ENCODE measurements around the gene C1orf232. TPM values are rescaled to one million over a fixed set of nuclear protein-coding genes. Genes with fewer than 3 reads are reported as not detected.

C1orf232 gene
- polyA plus RNA-seq, 3 donors = not detected

- Histone ChIP-seq H2AFZ (ENCODE audit: insufficient read depth, low read depth, low read length, poor library complexity, severe bottlenecking) (no peak overlapping the region), H3K4me2 (replicated peaks; ENCODE audit: extremely low read depth, low read length, poor library complexity, severe bottlenecking) (no peak overlapping the region), H3K27ac (ENCODE audit: low read depth in 1 of 2, low read length in 2 of 2) (no peak overlapping the region), H4K20me1 (ENCODE audit: insufficient read depth, low read length) (no peaks in the 10 kb centered on the region), H3K79me2 (ENCODE audit: insufficient read depth, low read length) (peaks cover 9% of the 10 kb centered on the region), H3K4me3 (replicated peaks in 1 of 3; ENCODE audit: low read depth in 2 of 3, low read length in 3 of 3) (no peak overlapping the region), H3K4me1 (ENCODE audit: control insufficient read depth in 1 of 2, insufficient read depth in 2 of 2, low read length in 2 of 2) (peaks cover 35 to 41% of the 10 kb centered on the region in 2 donors), H3K36me3 (replicated peaks in 1 of 2; ENCODE audit: control insufficient read depth in 1 of 2, insufficient read depth in 2 of 2, low read length in 2 of 2) (no peaks in the 10 kb centered on the region), H3K27me3 (ENCODE audit: control insufficient read depth in 2 of 2, insufficient read depth in 2 of 2, low read length in 2 of 2) (no peaks in the 10 kb centered on the region), H3K9me3 (replicated peaks in 1 of 2; ENCODE audit: control insufficient read depth in 1 of 2, insufficient read depth in 1 of 2, low read length in 2 of 2) (no peaks in the 10 kb centered on the region), H3K9ac (ENCODE audit: insufficient read depth, low read length, poor library complexity, severe bottlenecking) (no peak overlapping the region)
- Mint-ChIP-seq H3K4me1 (peaks cover 38% of the 10 kb centered on the region), H3K27me3 (ENCODE audit: low read depth in 3 of 3) (peaks cover 0 to 2% (median 1%) of the 10 kb centered on the region in 3 donors), H3K27ac (no peak overlapping the region), H3K4me3 (no peak overlapping the region), H3K9me3 (peaks cover 0 to 1% (median 0%) of the 10 kb centered on the region in 7 donors), H3K36me3 (no peaks in the 10 kb centered on the region)
- DNase-seq = no peak
- no peak for TF ChIP-seq CTCF (IDR thresholded peaks at IDR 0.05)
- intact Hi-C loops (cut with micrococcal nuclease) = no loop called here
- 100% methylated on average over 1 of the region's 4 CpGs for WGBS (ENCODE audit: insufficient coverage)
These were observed 39.0 kb downstream of the C1orf232 start for GRCh38 chr1:26129778-26130177.

GRCh38 chr1:26127235-26128163 lies 41.3 kb downstream of the C1orf232 start:
- H3K4me1 Mint-ChIP-seq = peaks cover 58% of the 10 kb centered on the region
- H4K20me1 ChIP-seq (ENCODE audit: insufficient read depth, low read length) = no peaks in the 10 kb centered on the region
- H3K27me3 Mint-ChIP-seq (ENCODE audit: low read depth in 3 of 3) = peaks cover 0 to 1% (median 0%) of the 10 kb centered on the region in 3 donors
- H3K27ac ChIP-seq (ENCODE audit: low read depth in 1 of 2, low read length in 2 of 2) = peak overlapping the region; percentile 69 to 77
- peaks cover 3 to 5% of the 10 kb centered on the region in 2 donors for H3K36me3 Mint-ChIP-seq
- H3K9me3 ChIP-seq (replicated peaks in 1 of 2; ENCODE audit: control insufficient read depth in 1 of 2, insufficient read depth in 1 of 2, low read length in 2 of 2) = no peaks in the 10 kb centered on the region
- no peak for TF ChIP-seq CTCF (IDR thresholded peaks at IDR 0.05)
- no peaks in the 10 kb centered on the region for H3K36me3 ChIP-seq (replicated peaks in 1 of 2; ENCODE audit: control insufficient read depth in 1 of 2, insufficient read depth in 2 of 2, low read length in 2 of 2)
- 11% methylated on average over 3 of the region's 13 CpGs for WGBS (ENCODE audit: insufficient coverage)
- DNase-seq = peak in 2 of 3 donors; percentile 53 to 59
- H3K9ac ChIP-seq (ENCODE audit: insufficient read depth, low read length, poor library complexity, severe bottlenecking) = peak overlapping the region; percentile 11
- H3K4me3 Mint-ChIP-seq = peak overlapping the region; percentile 62 to 82
- peak overlapping the region; percentile 77 for H3K4me2 ChIP-seq (replicated peaks; ENCODE audit: extremely low read depth, low read length, poor library complexity, severe bottlenecking)
- H3K79me2 ChIP-seq (ENCODE audit: insufficient read depth, low read length) = peaks cover 30% of the 10 kb centered on the region
- H3K27me3 ChIP-seq (ENCODE audit: control insufficient read depth in 2 of 2, insufficient read depth in 2 of 2, low read length in 2 of 2) = no peaks in the 10 kb centered on the region
- peak overlapping the region; percentile 51 for H2AFZ ChIP-seq (ENCODE audit: insufficient read depth, low read depth, low read length, poor library complexity, severe bottlenecking)
- H3K9me3 Mint-ChIP-seq = peaks cover 0 to 1% (median 0%) of the 10 kb centered on the region in 7 donors
- intact Hi-C loops (cut with micrococcal nuclease) = loop anchor here in 1 of 2 donors (2.0 kb wide), 1 partner anchor 17 kb away; the partner anchor contains the start of gene PDIK1L
- H3K27ac Mint-ChIP-seq = peak overlapping the region; percentile 75 to 86 (median 79)
- peak overlapping the region in 2 of 3 experiments; percentile 18 to 62 for H3K4me3 ChIP-seq (replicated peaks in 1 of 3; ENCODE audit: low read depth in 2 of 3, low read length in 3 of 3)
- H3K4me1 ChIP-seq (ENCODE audit: control insufficient read depth in 1 of 2, insufficient read depth in 2 of 2, low read length in 2 of 2) = peaks cover 51 to 64% of the 10 kb centered on the region in 2 donors
